ENCODE results near the gene TRAM2. TPM values are rescaled to one million over a fixed set of nuclear protein-coding genes. Genes with fewer than 3 reads are reported as not detected.

The TRAM2 gene
- total and polyA plus RNA-seq, 2 of the 13 experiments (the other 11 are each of a cell fraction or from before 2014, with no cell fraction given): 49.1 to 72.5 TPM

DNA sequence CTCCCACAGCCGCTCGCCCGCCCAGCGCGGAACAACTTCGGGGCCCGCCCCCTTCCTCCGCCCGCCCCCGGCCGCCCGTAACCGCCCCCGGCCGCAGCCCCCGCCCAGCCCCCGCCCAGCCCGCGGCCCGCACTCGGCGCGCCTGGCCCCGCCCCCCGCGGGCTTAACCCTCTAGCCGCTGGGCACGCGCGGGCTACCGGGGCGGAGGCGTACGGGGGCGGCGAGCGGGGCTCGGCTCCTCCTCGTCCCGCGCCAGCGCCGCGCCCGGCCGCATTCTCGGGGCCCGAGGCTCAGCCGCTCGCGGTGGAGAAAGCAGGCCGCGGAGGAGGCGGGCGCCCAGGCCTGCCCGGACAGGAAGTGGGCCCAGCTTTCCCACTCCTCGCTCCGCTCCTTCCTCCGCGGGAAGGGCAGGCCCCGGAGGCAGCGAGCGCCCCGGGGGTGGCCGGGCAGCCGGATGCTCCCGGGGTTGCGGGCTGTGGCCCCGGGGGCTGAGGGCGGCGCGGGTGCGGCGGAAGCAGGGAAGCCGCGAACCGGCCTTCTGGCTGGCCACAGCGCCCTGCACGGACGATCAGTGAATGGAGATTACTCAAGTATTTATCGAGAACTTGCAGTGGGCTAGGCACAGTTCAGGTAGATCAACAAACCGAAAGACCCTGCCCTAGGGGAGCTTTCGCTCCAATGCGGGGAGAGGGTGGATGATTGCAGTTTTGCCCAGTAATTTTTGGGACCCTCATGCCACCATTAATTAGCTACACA is at the start of gene TRAM2 (continued):
- TF ChIP-seq, protein P1, sequence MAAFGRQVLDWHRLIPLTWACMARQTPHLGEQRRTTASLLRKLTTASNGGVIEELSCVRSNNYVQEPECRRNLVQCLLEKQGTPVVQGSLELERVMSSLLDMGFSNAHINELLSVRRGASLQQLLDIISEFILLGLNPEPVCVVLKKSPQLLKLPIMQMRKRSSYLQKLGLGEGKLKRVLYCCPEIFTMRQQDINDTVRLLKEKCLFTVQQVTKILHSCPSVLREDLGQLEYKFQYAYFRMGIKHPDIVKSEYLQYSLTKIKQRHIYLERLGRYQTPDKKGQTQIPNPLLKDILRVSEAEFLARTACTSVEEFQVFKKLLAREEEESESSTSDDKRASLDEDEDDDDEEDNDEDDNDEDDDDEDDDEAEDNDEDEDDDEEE (CRISPR knock-in tag; IDR thresholded peaks at IDR 0.05): no peak
- TF ChIP-seq ZNF749 (CRISPR knock-in tag; IDR thresholded peaks at IDR 0.05; ENCODE audit: borderline replicate concordance): peak; percentile 83; the same call in 1 of the 2 replicates
- TF ChIP-seq, protein P2, sequence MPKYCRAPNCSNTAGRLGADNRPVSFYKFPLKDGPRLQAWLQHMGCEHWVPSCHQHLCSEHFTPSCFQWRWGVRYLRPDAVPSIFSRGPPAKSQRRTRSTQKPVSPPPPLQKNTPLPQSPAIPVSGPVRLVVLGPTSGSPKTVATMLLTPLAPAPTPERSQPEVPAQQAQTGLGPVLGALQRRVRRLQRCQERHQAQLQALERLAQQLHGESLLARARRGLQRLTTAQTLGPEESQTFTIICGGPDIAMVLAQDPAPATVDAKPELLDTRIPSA (CRISPR knock-in tag; IDR thresholded peaks at IDR 0.05; ENCODE audit: borderline replicate concordance): peak; percentile 75; the same call in 1 of the 2 replicates
- TF ChIP-seq ZNF264 (CRISPR knock-in tag; IDR thresholded peaks at IDR 0.05): no peak
- TF ChIP-seq, protein P3, sequence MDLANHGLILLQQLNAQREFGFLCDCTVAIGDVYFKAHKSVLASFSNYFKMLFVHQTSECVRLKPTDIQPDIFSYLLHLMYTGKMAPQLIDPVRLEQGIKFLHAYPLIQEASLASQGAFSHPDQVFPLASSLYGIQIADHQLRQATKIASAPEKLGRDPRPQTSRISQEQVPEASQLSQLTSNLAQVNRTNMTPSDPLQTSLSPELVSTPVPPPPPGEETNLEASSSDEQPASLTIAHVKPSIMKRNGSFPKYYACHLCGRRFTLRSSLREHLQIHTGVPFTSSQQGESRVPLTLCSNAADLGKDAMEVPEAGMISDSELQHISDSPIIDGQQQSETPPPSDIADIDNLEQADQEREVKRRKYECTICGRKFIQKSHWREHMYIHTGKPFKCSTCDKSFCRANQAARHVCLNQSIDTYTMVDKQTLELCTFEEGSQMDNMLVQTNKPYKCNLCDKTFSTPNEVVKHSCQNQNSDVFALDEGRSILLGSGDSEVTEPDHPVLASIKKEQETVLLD (CRISPR knock-in tag; IDR thresholded peaks at IDR 0.05; ENCODE audit: low read depth): peak; percentile 98
- TF ChIP-seq MIXL1 (CRISPR knock-in tag; IDR thresholded peaks at IDR 0.05): no peak
- peak; percentile 66; the same call in 1 of the 2 replicates for TF ChIP-seq SMYD3 (CRISPR knock-in tag; IDR thresholded peaks at IDR 0.05)
- peak in 1 of 2 experiments; percentile 23; a peak in 1 of 4 replicates for TF ChIP-seq NR2F1 (CRISPR knock-in tag; IDR thresholded peaks at IDR 0.05)
- TF ChIP-seq JUNB (CRISPR knock-in tag; IDR thresholded peaks at IDR 0.05; ENCODE audit: borderline replicate concordance): no peak
- no peak for TF ChIP-seq ZNF30 (CRISPR knock-in tag; IDR thresholded peaks at IDR 0.05)
- TF ChIP-seq AGO2 (optimal IDR thresholded peaks at IDR 0.05; ENCODE audit: low read depth, low read length): peak; percentile 90
- TF ChIP-seq, protein P4, sequence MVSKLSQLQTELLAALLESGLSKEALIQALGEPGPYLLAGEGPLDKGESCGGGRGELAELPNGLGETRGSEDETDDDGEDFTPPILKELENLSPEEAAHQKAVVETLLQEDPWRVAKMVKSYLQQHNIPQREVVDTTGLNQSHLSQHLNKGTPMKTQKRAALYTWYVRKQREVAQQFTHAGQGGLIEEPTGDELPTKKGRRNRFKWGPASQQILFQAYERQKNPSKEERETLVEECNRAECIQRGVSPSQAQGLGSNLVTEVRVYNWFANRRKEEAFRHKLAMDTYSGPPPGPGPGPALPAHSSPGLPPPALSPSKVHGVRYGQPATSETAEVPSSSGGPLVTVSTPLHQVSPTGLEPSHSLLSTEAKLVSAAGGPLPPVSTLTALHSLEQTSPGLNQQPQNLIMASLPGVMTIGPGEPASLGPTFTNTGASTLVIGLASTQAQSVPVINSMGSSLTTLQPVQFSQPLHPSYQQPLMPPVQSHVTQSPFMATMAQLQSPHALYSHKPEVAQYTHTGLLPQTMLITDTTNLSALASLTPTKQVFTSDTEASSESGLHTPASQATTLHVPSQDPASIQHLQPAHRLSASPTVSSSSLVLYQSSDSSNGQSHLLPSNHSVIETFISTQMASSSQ (IDR thresholded peaks at IDR 0.05; ENCODE audit: low read depth): no peak
- TF ChIP-seq, protein P4 (CRISPR knock-in tag; IDR thresholded peaks at IDR 0.05; ENCODE audit: borderline replicate concordance): peak; percentile 7; the same call in 1 of the 2 replicates
- 0 out of 2 replicates have a peak, but pooled peaks have one; percentile 72 for TF ChIP-seq ZNF773 (CRISPR knock-in tag; IDR thresholded peaks at IDR 0.05; ENCODE audit: borderline replicate concordance)
- TF ChIP-seq SP2 (CRISPR knock-in tag; IDR thresholded peaks at IDR 0.05): no peak
- TF ChIP-seq, protein P5, sequence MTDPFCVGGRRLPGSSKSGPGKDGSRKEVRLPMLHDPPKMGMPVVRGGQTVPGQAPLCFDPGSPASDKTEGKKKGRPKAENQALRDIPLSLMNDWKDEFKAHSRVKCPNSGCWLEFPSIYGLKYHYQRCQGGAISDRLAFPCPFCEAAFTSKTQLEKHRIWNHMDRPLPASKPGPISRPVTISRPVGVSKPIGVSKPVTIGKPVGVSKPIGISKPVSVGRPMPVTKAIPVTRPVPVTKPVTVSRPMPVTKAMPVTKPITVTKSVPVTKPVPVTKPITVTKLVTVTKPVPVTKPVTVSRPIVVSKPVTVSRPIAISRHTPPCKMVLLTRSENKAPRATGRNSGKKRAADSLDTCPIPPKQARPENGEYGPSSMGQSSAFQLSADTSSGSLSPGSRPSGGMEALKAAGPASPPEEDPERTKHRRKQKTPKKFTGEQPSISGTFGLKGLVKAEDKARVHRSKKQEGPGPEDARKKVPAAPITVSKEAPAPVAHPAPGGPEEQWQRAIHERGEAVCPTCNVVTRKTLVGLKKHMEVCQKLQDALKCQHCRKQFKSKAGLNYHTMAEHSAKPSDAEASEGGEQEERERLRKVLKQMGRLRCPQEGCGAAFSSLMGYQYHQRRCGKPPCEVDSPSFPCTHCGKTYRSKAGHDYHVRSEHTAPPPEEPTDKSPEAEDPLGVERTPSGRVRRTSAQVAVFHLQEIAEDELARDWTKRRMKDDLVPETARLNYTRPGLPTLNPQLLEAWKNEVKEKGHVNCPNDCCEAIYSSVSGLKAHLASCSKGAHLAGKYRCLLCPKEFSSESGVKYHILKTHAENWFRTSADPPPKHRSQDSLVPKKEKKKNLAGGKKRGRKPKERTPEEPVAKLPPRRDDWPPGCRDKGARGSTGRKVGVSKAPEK (CRISPR knock-in tag; IDR thresholded peaks at IDR 0.05; ENCODE audit: borderline replicate concordance): no peak
- TF ChIP-seq ZNF891 (CRISPR knock-in tag; IDR thresholded peaks at IDR 0.05): peak; percentile 79; the same call in 1 of the 2 replicates

All from HepG2 (cell line).